ENCODE measurements around the gene USP40. TPM values are rescaled to one million over a fixed set of nuclear protein-coding genes. Genes with fewer than 3 reads are reported as not detected.

USP40 gene
- total and polyA plus RNA-seq, 5 donors from 2014 or later = 2.7 to 17.2 (median 5.4) TPM

GRCh38 chr2:233470011-233470687 lies 96.4 kb downstream of the USP40 start:
- DNase-seq (no peak), ATAC-seq (ENCODE audit: low read depth in 2 of 2) (no peak)
- no peak overlapping the region for H3K4me3 ChIP-seq (ENCODE audit: low read depth, low read length)
- H3K27ac ChIP-seq (ENCODE audit: insufficient read depth, low read length, poor library complexity, severe bottlenecking) = no peak overlapping the region
- H3K4me1 ChIP-seq (ENCODE audit: control insufficient read depth, insufficient read depth, low read length, poor library complexity, severe bottlenecking) = no peaks in the 10 kb centered on the region
- no peaks in the 10 kb centered on the region for H3K27me3 ChIP-seq (ENCODE audit: control insufficient read depth, insufficient read depth, low read length)
- Mint-ChIP-seq H3K27me3 (no peaks in the 10 kb centered on the region), H3K36me3 (peaks cover 55% of the 10 kb centered on the region), H3K4me3 (no peak overlapping the region), H3K27ac (no peak overlapping the region), H3K9me3 (no peaks in the 10 kb centered on the region), H3K4me1 (peaks cover 0 to 5% (median 0%) of the 10 kb centered on the region in 4 donors)
- H3K9me3 ChIP-seq (ENCODE audit: control insufficient read depth in 2 of 2, low read length in 2 of 2) = no peaks in the 10 kb centered on the region
- H3K36me3 ChIP-seq (ENCODE audit: control insufficient read depth, insufficient read depth, low read length) = peaks cover 56% of the 10 kb centered on the region

DNA sequence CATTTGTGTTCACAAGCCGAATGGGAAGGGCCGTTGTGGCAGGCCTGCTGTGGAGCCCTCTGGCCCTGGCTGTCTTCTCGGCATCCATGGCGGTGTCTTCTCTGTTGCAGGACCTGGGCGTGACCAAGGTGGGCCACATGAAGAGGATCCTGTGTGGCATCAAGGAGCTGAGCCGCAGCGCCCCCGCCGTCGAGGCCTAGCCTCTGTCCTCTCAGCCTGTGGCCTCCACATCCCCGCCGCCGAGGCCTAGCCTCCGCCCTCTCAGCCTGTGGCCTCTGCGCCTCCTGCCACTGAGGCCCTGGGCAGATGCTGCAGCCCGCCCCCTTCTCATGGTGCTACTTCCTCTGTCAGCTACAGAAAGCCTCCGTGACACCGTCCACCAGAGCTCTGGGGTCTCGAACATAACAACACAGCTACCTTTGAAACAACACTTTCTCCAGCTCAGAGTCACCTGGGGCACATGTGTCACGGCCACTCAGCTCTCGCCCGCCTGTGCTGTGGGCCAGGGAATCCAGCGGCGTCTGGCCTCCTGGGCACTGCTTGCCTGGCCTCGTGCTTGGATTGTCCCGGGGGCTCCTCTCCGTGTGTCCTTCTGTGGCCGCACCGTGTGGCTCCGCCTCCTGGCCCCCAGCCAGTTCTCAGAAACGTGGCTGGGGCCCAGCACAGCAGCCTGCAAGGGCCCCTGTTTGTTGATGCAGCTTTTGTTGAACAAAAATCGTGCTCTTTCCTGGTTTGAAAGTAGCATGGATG lies 97.1 kb downstream of the USP40 start:
- Mint-ChIP-seq H3K27ac (no peak overlapping the region), H3K9me3 (no peaks in the 10 kb centered on the region), H3K4me1 (peaks cover 0 to 5% (median 0%) of the 10 kb centered on the region in 4 donors), H3K36me3 (peaks cover 55% of the 10 kb centered on the region), H3K27me3 (no peaks in the 10 kb centered on the region), H3K4me3 (no peak overlapping the region)
- H3K4me1 ChIP-seq (ENCODE audit: control insufficient read depth, insufficient read depth, low read length, poor library complexity, severe bottlenecking) = no peaks in the 10 kb centered on the region
- H3K27me3 ChIP-seq (ENCODE audit: control insufficient read depth, insufficient read depth, low read length) = no peaks in the 10 kb centered on the region
- peaks cover 63% of the 10 kb centered on the region for H3K36me3 ChIP-seq (ENCODE audit: control insufficient read depth, insufficient read depth, low read length)
- H3K27ac ChIP-seq (ENCODE audit: insufficient read depth, low read length, poor library complexity, severe bottlenecking) = no peak overlapping the region
- ATAC-seq (ENCODE audit: low read depth in 2 of 2) = no peak
- no peaks in the 10 kb centered on the region for H3K9me3 ChIP-seq (ENCODE audit: control insufficient read depth in 2 of 2, low read length in 2 of 2)
- no peak overlapping the region for H3K4me3 ChIP-seq (ENCODE audit: low read depth, low read length)
- DNase-seq = no peak

DNA sequence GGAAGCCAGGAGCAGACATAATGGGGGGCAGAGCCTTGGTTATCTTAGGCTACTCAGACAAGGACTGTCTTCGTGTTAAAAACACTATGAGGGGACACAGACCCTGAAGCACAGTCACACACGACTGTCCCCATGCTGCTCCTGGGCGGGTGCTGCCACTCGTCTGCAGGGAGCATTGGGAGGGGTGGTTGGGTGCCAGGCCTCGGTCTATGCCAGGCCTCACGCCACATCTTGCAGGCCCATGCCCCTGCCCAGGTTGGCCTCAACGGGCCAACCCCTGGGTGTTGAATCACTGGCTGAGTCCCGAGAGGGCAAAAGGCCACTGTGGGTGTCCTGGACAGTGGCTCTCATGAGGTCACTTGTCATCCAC lies 97.9 kb downstream of the USP40 start:
- Mint-ChIP-seq H3K36me3 (peaks cover 61% of the 10 kb centered on the region), H3K4me1 (peaks cover 0 to 5% (median 0%) of the 10 kb centered on the region in 4 donors), H3K27me3 (no peaks in the 10 kb centered on the region), H3K9me3 (no peaks in the 10 kb centered on the region), H3K27ac (no peak overlapping the region), H3K4me3 (no peak overlapping the region)
- H3K9me3 ChIP-seq (ENCODE audit: control insufficient read depth in 2 of 2, low read length in 2 of 2) = no peaks in the 10 kb centered on the region
- no peaks in the 10 kb centered on the region for H3K4me1 ChIP-seq (ENCODE audit: control insufficient read depth, insufficient read depth, low read length, poor library complexity, severe bottlenecking)
- H3K27ac ChIP-seq (ENCODE audit: insufficient read depth, low read length, poor library complexity, severe bottlenecking) = no peak overlapping the region
- no peak for ATAC-seq (ENCODE audit: low read depth in 2 of 2)
- no peaks in the 10 kb centered on the region for H3K27me3 ChIP-seq (ENCODE audit: control insufficient read depth, insufficient read depth, low read length)
- no peak for DNase-seq
- peaks cover 70% of the 10 kb centered on the region for H3K36me3 ChIP-seq (ENCODE audit: control insufficient read depth, insufficient read depth, low read length)
- no peak overlapping the region for H3K4me3 ChIP-seq (ENCODE audit: low read depth, low read length)

DNA sequence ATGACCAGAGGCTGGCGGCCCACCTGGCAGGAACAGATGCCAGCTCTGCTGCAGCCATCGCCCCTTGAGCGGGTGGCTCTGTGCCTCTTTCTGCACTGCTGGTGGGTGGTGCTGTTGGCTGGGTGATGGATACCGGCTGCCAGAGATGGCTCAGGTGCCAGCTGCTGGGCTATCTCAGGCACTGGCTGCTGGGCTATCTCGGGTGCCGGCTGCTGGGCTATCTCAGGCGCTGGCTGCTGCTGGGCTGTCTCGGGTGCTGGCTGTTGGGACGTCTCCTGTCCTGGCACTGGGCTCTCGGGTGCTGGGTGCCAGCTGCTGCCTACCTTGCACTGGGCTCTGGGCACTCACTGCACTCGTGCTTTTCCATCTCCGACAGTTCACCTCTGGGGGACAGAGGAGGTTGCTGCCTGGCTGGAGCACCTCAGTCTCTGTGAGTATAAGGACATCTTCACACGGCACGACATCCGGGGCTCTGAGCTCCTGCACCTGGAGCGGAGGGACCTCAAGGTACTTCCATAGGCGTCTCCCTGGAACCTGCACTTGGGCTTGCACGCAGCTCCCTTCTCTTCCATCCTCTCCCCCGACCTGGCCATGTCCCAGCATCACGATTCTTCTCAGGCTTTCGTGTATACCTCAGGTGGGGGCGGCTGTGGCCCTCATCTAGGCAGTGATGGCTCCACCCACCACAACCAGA lies 98.4 kb downstream of the USP40 start:
- Histone ChIP-seq H3K36me3 (ENCODE audit: control insufficient read depth, insufficient read depth, low read length) (peaks cover 73% of the 10 kb centered on the region), H3K4me3 (ENCODE audit: low read depth, low read length) (no peak overlapping the region), H3K9me3 (ENCODE audit: control insufficient read depth in 2 of 2, low read length in 2 of 2) (no peaks in the 10 kb centered on the region), H3K4me1 (ENCODE audit: control insufficient read depth, insufficient read depth, low read length, poor library complexity, severe bottlenecking) (no peaks in the 10 kb centered on the region), H3K27me3 (ENCODE audit: control insufficient read depth, insufficient read depth, low read length) (no peaks in the 10 kb centered on the region), H3K27ac (ENCODE audit: insufficient read depth, low read length, poor library complexity, severe bottlenecking) (no peak overlapping the region)
- Mint-ChIP-seq H3K9me3 (no peaks in the 10 kb centered on the region), H3K27ac (peak overlapping the region in 1 of 3 donors; percentile 7), H3K27me3 (no peaks in the 10 kb centered on the region), H3K4me3 (no peak overlapping the region), H3K36me3 (peaks cover 64% of the 10 kb centered on the region), H3K4me1 (peaks cover 0 to 5% (median 0%) of the 10 kb centered on the region in 4 donors)
- ATAC-seq (ENCODE audit: low read depth in 2 of 2) (no peak), DNase-seq (no peak)

GRCh38 chr2:233466991-233467603 lies 99.5 kb downstream of the USP40 start:
- no peak overlapping the region for H3K4me3 Mint-ChIP-seq
- peaks cover 0 to 5% (median 0%) of the 10 kb centered on the region in 4 donors for H3K4me1 Mint-ChIP-seq
- Histone ChIP-seq H3K27ac (ENCODE audit: insufficient read depth, low read length, poor library complexity, severe bottlenecking) (no peak overlapping the region), H3K36me3 (ENCODE audit: control insufficient read depth, insufficient read depth, low read length) (peaks cover 78% of the 10 kb centered on the region), H3K9me3 (ENCODE audit: control insufficient read depth in 2 of 2, low read length in 2 of 2) (no peaks in the 10 kb centered on the region), H3K27me3 (ENCODE audit: control insufficient read depth, insufficient read depth, low read length) (no peaks in the 10 kb centered on the region), H3K4me1 (ENCODE audit: control insufficient read depth, insufficient read depth, low read length, poor library complexity, severe bottlenecking) (no peaks in the 10 kb centered on the region), H3K4me3 (ENCODE audit: low read depth, low read length) (no peak overlapping the region)
- peak overlapping the region; percentile 7 to 54 (median 52) for H3K27ac Mint-ChIP-seq
- peaks cover 55% of the 10 kb centered on the region for H3K36me3 Mint-ChIP-seq
- H3K27me3 Mint-ChIP-seq = no peaks in the 10 kb centered on the region
- DNase-seq = no peak
- no peak for ATAC-seq (ENCODE audit: low read depth in 2 of 2)
- no peaks in the 10 kb centered on the region for H3K9me3 Mint-ChIP-seq

GRCh38 chr2:233464531-233465240 lies 101.9 kb downstream of the USP40 start:
- DNase-seq (no peak), ATAC-seq (ENCODE audit: low read depth in 2 of 2) (no peak)
- Mint-ChIP-seq H3K4me1 (peaks cover 0 to 5% (median 0%) of the 10 kb centered on the region in 4 donors), H3K36me3 (peaks cover 56% of the 10 kb centered on the region), H3K4me3 (no peak overlapping the region), H3K27ac (no peak overlapping the region), H3K27me3 (no peaks in the 10 kb centered on the region), H3K9me3 (no peaks in the 10 kb centered on the region)
- H3K27me3 ChIP-seq (ENCODE audit: control insufficient read depth, insufficient read depth, low read length) = no peaks in the 10 kb centered on the region
- no peaks in the 10 kb centered on the region for H3K4me1 ChIP-seq (ENCODE audit: control insufficient read depth, insufficient read depth, low read length, poor library complexity, severe bottlenecking)
- H3K9me3 ChIP-seq (ENCODE audit: control insufficient read depth in 2 of 2, low read length in 2 of 2) = no peaks in the 10 kb centered on the region
- H3K27ac ChIP-seq (ENCODE audit: insufficient read depth, low read length, poor library complexity, severe bottlenecking) = no peak overlapping the region
- H3K4me3 ChIP-seq (ENCODE audit: low read depth, low read length) = no peak overlapping the region
- H3K36me3 ChIP-seq (ENCODE audit: control insufficient read depth, insufficient read depth, low read length) = peaks cover 87% of the 10 kb centered on the region

DNA sequence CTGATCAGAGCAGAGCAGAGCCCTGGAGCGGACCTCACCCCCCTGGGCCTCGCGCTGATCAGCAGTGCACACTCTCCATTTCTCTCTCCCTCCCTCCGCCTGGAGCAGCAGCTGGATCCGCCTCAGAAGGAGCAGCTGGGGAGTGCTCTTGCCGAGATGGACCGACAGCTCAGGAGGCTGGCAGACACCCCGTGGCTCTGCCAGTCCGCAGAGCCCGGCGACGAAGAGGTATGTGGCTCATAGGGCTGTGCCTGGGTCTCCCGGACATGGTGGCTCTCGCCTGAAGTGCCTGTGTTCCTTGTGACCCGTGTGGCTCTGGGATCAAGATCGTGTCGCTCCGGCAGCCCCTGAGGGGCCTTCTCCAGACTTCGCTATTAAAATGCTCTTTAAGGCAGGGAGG lies 102.5 kb downstream of the USP40 start:
- H3K9me3 ChIP-seq (ENCODE audit: control insufficient read depth in 2 of 2, low read length in 2 of 2) = no peaks in the 10 kb centered on the region
- no peaks in the 10 kb centered on the region for H3K27me3 ChIP-seq (ENCODE audit: control insufficient read depth, insufficient read depth, low read length)
- no peak overlapping the region for H3K4me3 ChIP-seq (ENCODE audit: low read depth, low read length)
- H3K27ac Mint-ChIP-seq = no peak overlapping the region
- DNase-seq = no peak
- no peak overlapping the region for H3K4me3 Mint-ChIP-seq
- H3K4me1 Mint-ChIP-seq = peaks cover 0 to 5% (median 0%) of the 10 kb centered on the region in 4 donors
- H3K4me1 ChIP-seq (ENCODE audit: control insufficient read depth, insufficient read depth, low read length, poor library complexity, severe bottlenecking) = no peaks in the 10 kb centered on the region
- peaks cover 52% of the 10 kb centered on the region for H3K36me3 Mint-ChIP-seq
- peaks cover 88% of the 10 kb centered on the region for H3K36me3 ChIP-seq (ENCODE audit: control insufficient read depth, insufficient read depth, low read length)
- H3K27ac ChIP-seq (ENCODE audit: insufficient read depth, low read length, poor library complexity, severe bottlenecking) = no peak overlapping the region
- H3K27me3 Mint-ChIP-seq = no peaks in the 10 kb centered on the region
- no peak for ATAC-seq (ENCODE audit: low read depth in 2 of 2)
- no peaks in the 10 kb centered on the region for H3K9me3 Mint-ChIP-seq

All from CD4-positive, CD25-positive, alpha-beta regulatory T cell (primary cell).